AG09309 (cell line): ENCODE measurements around the gene MPDZ.
"Not testable (repeated sequence)": the region's sequence is repeated elsewhere in the genome, so short reads cannot be mapped to it uniquely, and the experiment has no call there.

Experiments
- DNase-seq: peaks from one replicate; pipeline ENCODE4 v3.0.0-alpha.2; 2010; ENCODE audit warnings: low read depth
- H3K4me3 ChIP-seq: 2 replicates; pipeline ENCODE4 v1.5.1; 2011; ENCODE audit warnings: mild to moderate bottlenecking, low read depth, low read length, moderate library complexity; ENCODE audit not compliant: control insufficient read depth
- CTCF ChIP-seq: IDR thresholded peaks from 2 replicates; pipeline ENCODE4 v1.5.1; 2011; ENCODE audit warnings: mild to moderate bottlenecking, low read depth, low read length, inconsistent platforms; ENCODE audit not compliant: insufficient read depth, control insufficient read depth; ENCODE audit errors: missing control alignments

The MPDZ gene

GRCh38 chr9:13239660-13240059 is 39.8 kb downstream of the MPDZ start:
- H3K4me3 ChIP-seq = no peak overlapping the region
- no peak for DNase-seq
- no peak for TF ChIP-seq CTCF

DNA sequence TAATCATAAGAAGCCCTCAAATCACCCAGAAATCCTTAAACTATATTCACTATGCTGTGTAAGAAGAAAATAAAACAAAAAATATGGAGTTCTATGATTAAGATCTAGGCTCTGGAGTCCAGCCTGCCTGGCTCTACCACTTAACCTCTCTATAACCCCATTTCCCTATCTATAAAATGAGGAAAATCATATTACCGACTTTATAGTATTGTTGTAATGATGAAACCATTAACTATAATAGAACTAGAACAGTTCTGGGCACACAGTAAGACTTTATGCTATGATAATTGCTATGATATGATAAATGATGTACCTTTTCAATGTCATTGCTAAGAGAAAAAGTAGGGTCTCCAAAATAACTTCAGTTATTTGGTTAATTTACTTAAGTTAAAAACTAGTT is 40.3 kb downstream of the MPDZ start:
- no peak for DNase-seq
- no peak overlapping the region for H3K4me3 ChIP-seq
- TF ChIP-seq CTCF = no peak

GRCh38 chr9:13234932-13235331 is 44.6 kb downstream of the MPDZ start:
- no peak for DNase-seq
- TF ChIP-seq CTCF = no peak
- no peak overlapping the region for H3K4me3 ChIP-seq

DNA sequence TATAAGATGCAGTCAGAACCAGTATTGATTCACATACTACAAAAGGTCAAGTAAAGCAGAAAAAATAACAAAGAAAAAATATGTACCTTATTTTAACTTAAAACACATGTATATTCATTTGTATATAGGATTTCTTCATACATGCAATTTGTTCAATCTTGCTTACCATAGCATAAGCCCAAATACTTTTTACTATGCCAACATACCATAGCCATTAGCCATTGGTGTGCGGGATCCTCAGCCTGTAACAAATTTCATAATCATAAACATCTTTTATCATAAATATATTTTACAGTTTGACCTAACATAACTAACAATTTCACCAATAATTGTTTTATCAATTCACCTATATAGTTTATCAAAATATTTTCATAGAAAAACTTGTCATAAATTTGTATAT is 51.1 kb downstream of the MPDZ start:
- no peak for TF ChIP-seq CTCF

GRCh38 chr9:13224366-13224765 is 55.1 kb downstream of the MPDZ start:
- TF ChIP-seq CTCF = no peak
- no peak overlapping the region for H3K4me3 ChIP-seq
- no peak for DNase-seq

More for the DNA sequence above, 51.1 kb downstream of the MPDZ start:
- no peak for DNase-seq
- no peak overlapping the region for H3K4me3 ChIP-seq

- not testable (repeated sequence) for DNase-seq
Measured at GRCh38 chr9:13222733-13223132, 56.8 kb downstream of the MPDZ start.

DNA sequence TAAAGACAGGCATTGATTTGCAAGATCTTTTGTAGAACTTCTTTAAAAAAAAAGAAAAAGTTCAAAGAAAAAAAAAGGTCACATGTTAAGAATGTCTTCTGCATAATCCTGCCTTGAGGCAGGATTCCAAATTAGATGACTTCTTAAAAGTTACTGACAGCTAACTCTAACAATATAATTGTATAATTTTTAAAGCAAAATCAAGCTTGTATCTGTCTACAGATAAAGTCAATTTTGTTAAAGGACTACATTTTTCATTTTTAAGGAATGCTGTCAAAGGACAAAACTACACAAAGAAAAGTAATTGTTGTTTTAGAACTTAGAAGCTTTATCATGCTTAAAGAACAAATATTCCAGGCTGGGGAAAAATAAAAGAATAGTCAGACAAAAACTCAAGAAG is 57.8 kb downstream of the MPDZ start:
- H3K4me3 ChIP-seq = no peak overlapping the region
- no peak for DNase-seq
- TF ChIP-seq CTCF = no peak

More at GRCh38 chr9:13222733-13223132, 56.8 kb downstream of the MPDZ start:
- H3K4me3 ChIP-seq = not testable (repeated sequence)

- no peak overlapping the region for H3K4me3 ChIP-seq
- no peak for TF ChIP-seq CTCF
- DNase-seq = no peak
Measured at GRCh38 chr9:13220837-13221236, 58.7 kb downstream of the MPDZ start.
